ENCODE data around the gene PRKAR1B. TPM values are rescaled to one million over a fixed set of nuclear protein-coding genes. Genes with fewer than 3 reads are reported as not detected.

PRKAR1B gene
- total RNA-seq, 1 donor from 2014 or later = 14.7 TPM

DNA sequence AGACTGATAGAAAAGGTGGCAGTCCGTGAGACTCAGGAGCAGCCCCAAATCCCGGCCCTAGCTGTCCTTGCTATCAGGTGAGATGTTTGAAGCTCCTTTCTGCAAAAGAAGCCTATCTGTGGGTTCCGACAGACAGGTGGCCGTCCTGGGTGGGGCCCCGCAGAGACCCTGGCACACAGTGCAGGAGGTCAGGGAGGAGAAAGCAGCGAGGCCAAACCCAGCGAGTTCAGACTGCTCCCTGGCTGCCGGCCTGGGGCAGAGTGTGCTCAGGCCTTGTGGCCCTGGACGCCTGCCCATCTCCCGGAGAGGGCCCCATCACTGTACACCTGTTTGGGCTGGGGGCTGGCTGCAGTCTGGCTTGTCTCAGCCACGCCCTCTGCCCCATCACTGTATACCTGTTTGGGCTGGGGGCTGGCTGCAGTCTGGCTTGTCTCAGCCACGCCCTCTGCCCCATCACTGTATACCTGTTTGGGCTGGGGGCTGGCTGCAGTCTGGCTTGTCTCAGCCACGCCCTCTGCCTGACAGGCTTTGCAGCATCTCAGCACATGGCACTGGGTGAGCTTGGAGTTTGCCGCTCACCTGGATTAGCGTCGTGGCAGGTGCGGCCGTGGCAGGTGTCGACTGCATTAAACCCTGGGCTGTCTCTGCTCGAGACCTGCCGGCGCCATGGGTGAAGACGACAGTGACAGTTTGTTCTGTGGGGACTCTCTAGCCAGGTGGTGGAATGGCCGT lies 11.8 kb upstream of the PRKAR1B start:
- FAIRE-seq = no peak
- DNase-seq (ENCODE audit: low read depth) = no peak
- Histone ChIP-seq H3K4me3 (ENCODE audit: insufficient read depth, low read depth, low read length) (no peak overlapping the region), H3K27ac (ENCODE audit: low read depth, low read length) (no peak overlapping the region), H3K27me3 (ENCODE audit: insufficient read depth, low read length) (no peaks in the 10 kb centered on the region), H3K9me3 (ENCODE audit: insufficient read depth, low read depth, low read length) (peaks cover 8% of the 10 kb centered on the region), H3K9ac (ENCODE audit: low read length) (no peak overlapping the region), H2AFZ (ENCODE audit: low read depth, low read length) (no peak overlapping the region), H4K20me1 (ENCODE audit: insufficient read depth, low read length) (peaks cover 50% of the 10 kb centered on the region), H3K79me2 (ENCODE audit: insufficient read depth, low read length) (peaks cover 60% of the 10 kb centered on the region), H3K4me2 (ENCODE audit: low read length) (no peak overlapping the region), H3K4me1 (ENCODE audit: insufficient read depth, low read length) (peaks cover 2% of the 10 kb centered on the region), H3K36me3 (ENCODE audit: insufficient read depth, low read length) (peaks cover 14% of the 10 kb centered on the region)
- no peak overlapping the region for H3K27ac Mint-ChIP-seq (ENCODE audit: unreplicated experiment)
- no peaks in the 10 kb centered on the region for H3K9me3 Mint-ChIP-seq (ENCODE audit: unreplicated experiment)
- H3K27me3 Mint-ChIP-seq (ENCODE audit: low read depth, unreplicated experiment) = no peaks in the 10 kb centered on the region
- no peak for TF ChIP-seq EZH2 (IDR thresholded peaks at IDR 0.05; ENCODE audit: insufficient read depth, low read length)
- TF ChIP-seq, protein P1, sequence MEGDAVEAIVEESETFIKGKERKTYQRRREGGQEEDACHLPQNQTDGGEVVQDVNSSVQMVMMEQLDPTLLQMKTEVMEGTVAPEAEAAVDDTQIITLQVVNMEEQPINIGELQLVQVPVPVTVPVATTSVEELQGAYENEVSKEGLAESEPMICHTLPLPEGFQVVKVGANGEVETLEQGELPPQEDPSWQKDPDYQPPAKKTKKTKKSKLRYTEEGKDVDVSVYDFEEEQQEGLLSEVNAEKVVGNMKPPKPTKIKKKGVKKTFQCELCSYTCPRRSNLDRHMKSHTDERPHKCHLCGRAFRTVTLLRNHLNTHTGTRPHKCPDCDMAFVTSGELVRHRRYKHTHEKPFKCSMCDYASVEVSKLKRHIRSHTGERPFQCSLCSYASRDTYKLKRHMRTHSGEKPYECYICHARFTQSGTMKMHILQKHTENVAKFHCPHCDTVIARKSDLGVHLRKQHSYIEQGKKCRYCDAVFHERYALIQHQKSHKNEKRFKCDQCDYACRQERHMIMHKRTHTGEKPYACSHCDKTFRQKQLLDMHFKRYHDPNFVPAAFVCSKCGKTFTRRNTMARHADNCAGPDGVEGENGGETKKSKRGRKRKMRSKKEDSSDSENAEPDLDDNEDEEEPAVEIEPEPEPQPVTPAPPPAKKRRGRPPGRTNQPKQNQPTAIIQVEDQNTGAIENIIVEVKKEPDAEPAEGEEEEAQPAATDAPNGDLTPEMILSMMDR (IDR thresholded peaks at IDR 0.05; ENCODE audit: insufficient read depth, low read depth, low read length) = no peak
- no peak overlapping the region for H3K4me3 Mint-ChIP-seq (ENCODE audit: unreplicated experiment)
- peaks cover 8% of the 10 kb centered on the region for H3K4me1 Mint-ChIP-seq (ENCODE audit: low read depth, unreplicated experiment)
- H3K36me3 Mint-ChIP-seq (ENCODE audit: low read depth, unreplicated experiment) = peaks cover 11% of the 10 kb centered on the region

DNA sequence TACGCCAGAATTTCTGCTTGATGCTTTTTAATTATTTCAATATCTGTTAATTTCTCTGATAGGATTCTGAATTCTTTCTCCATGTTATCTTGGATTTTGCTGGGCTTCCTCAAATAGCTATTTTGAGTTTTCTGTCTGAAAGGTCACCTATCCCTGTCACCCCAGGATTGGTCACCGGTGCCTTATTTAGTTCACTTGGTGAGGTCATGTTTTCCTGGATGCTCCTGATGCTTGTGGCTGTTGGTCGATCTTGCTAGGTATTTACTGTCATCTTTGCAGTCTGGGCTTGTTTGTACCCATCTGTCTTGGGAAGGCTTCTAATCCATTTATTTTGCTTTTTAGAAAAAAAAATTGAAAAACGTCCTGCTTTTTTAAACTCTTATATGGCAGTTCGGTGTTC lies 11.2 kb upstream of the PRKAR1B start:
- no peak overlapping the region for H3K27ac ChIP-seq (ENCODE audit: low read depth, low read length)
- no peak overlapping the region for H3K27ac Mint-ChIP-seq (ENCODE audit: unreplicated experiment)
- H3K36me3 Mint-ChIP-seq (ENCODE audit: low read depth, unreplicated experiment) = peaks cover 10% of the 10 kb centered on the region
- H3K4me3 ChIP-seq (ENCODE audit: insufficient read depth, low read depth, low read length) = no peak overlapping the region
- no peak for TF ChIP-seq EZH2 (IDR thresholded peaks at IDR 0.05; ENCODE audit: insufficient read depth, low read length)
- no peak overlapping the region for H3K4me3 Mint-ChIP-seq (ENCODE audit: unreplicated experiment)
- FAIRE-seq (no peak), DNase-seq (ENCODE audit: low read depth) (no peak)
- no peak overlapping the region for H2AFZ ChIP-seq (ENCODE audit: low read depth, low read length)
- peaks cover 8% of the 10 kb centered on the region for H3K9me3 ChIP-seq (ENCODE audit: insufficient read depth, low read depth, low read length)
- H3K9me3 Mint-ChIP-seq (ENCODE audit: unreplicated experiment) = no peaks in the 10 kb centered on the region
- peaks cover 56% of the 10 kb centered on the region for H4K20me1 ChIP-seq (ENCODE audit: insufficient read depth, low read length)
- H3K4me2 ChIP-seq (ENCODE audit: low read length) = no peak overlapping the region
- H3K4me1 ChIP-seq (ENCODE audit: insufficient read depth, low read length) = peaks cover under 1% of the 10 kb centered on the region
- H3K4me1 Mint-ChIP-seq (ENCODE audit: low read depth, unreplicated experiment) = peaks cover 8% of the 10 kb centered on the region
- H3K79me2 ChIP-seq (ENCODE audit: insufficient read depth, low read length) = peaks cover 65% of the 10 kb centered on the region
- H3K27me3 Mint-ChIP-seq (ENCODE audit: low read depth, unreplicated experiment) = no peaks in the 10 kb centered on the region
- peaks cover 14% of the 10 kb centered on the region for H3K36me3 ChIP-seq (ENCODE audit: insufficient read depth, low read length)
- H3K9ac ChIP-seq (ENCODE audit: low read length) = no peak overlapping the region
- H3K27me3 ChIP-seq (ENCODE audit: insufficient read depth, low read length) = no peaks in the 10 kb centered on the region

DNA sequence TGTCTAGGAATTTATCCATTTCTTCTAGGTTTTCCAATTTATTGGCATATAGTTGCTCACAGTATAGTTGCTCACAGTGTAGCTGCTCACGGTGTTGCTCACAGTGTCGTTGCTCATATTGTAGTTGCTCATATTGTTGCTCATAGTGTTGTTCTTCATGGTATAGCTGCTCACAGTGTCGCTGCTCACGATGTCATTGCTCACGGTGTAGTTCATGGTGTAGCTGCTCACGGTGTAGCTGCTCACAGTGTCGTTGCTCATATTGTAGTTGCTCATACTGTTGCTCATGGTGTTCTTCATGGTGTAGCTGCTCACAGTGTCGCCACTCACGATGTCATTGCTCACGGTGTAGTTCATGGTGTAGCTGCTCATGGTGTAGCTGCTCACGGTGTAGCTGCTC lies 7.7 kb upstream of the PRKAR1B start:
- H3K36me3 ChIP-seq (ENCODE audit: insufficient read depth, low read length) = peaks cover 11% of the 10 kb centered on the region
- H3K9me3 ChIP-seq (ENCODE audit: insufficient read depth, low read depth, low read length) = peaks cover 8% of the 10 kb centered on the region
- H4K20me1 ChIP-seq (ENCODE audit: insufficient read depth, low read length) = peaks cover 84% of the 10 kb centered on the region
- no peak overlapping the region for H3K27ac ChIP-seq (ENCODE audit: low read depth, low read length)
- peaks cover 91% of the 10 kb centered on the region for H3K79me2 ChIP-seq (ENCODE audit: insufficient read depth, low read length)
- H3K4me3 ChIP-seq (ENCODE audit: insufficient read depth, low read depth, low read length) = no peak overlapping the region
- H3K4me2 ChIP-seq (ENCODE audit: low read length) = no peak overlapping the region
- DNase-seq (ENCODE audit: low read depth) = no peak
- H2AFZ ChIP-seq (ENCODE audit: low read depth, low read length) = no peak overlapping the region
- TF ChIP-seq, protein P1 (IDR thresholded peaks at IDR 0.05; ENCODE audit: insufficient read depth, low read depth, low read length) = no peak
- no peak for TF ChIP-seq EZH2 (IDR thresholded peaks at IDR 0.05; ENCODE audit: insufficient read depth, low read length)
- Mint-ChIP-seq H3K27me3 (ENCODE audit: low read depth, unreplicated experiment) (no peaks in the 10 kb centered on the region), H3K36me3 (ENCODE audit: low read depth, unreplicated experiment) (peaks cover 17% of the 10 kb centered on the region), H3K4me1 (ENCODE audit: low read depth, unreplicated experiment) (peaks cover 23% of the 10 kb centered on the region), H3K27ac (ENCODE audit: unreplicated experiment) (no peak overlapping the region), H3K9me3 (ENCODE audit: unreplicated experiment) (no peaks in the 10 kb centered on the region), H3K4me3 (ENCODE audit: unreplicated experiment) (no peak overlapping the region)
- no peaks in the 10 kb centered on the region for H3K27me3 ChIP-seq (ENCODE audit: insufficient read depth, low read length)
- no peak overlapping the region for H3K9ac ChIP-seq (ENCODE audit: low read length)
- no peak for FAIRE-seq
- H3K4me1 ChIP-seq (ENCODE audit: insufficient read depth, low read length) = peaks cover 24% of the 10 kb centered on the region

Measured in astrocyte (in vitro differentiated cells and primary cell).